SH-SY5Y (cell line): ENCODE measurements around the gene DDR2.

Experiments used
- GATA2 ChIP-seq: IDR thresholded peaks from 2 replicates; pipeline ENCODE4 v1.6.1; 2011; ENCODE audit warnings: mild to moderate bottlenecking, low read depth, low read length
- GATA3 ChIP-seq: IDR thresholded peaks from 2 replicates; pipeline ENCODE4 v1.6.1; 2011; ENCODE audit warnings: low read depth, mild to moderate bottlenecking, low read length, moderate library complexity

- TF ChIP-seq GATA3 (no peak), GATA2 (no peak)
These were observed 40.5 kb downstream of the DDR2 start for GRCh38 chr1:162672622-162673260.
